GM18951 (cell line): ENCODE data around the gene VPS26A.
A peak's percentile ranks its signal among the peaks of the same experiment; 100 is the strongest.
"Not testable (repeated sequence)": the region's sequence is repeated elsewhere in the genome, so short reads cannot be mapped to it uniquely, and the experiment has no call there.

ENCODE experiments used
- POLR2A ChIP-seq: IDR thresholded peaks from 4 replicates; pipeline ENCODE4 v1.6.1; 2011; ENCODE audit warnings: mild to moderate bottlenecking; ENCODE audit not compliant: insufficient read length, insufficient read depth; ENCODE audit errors: extremely low read depth
- in situ Hi-C: fragments of 300-500 bp; cut with MboI; formaldehyde crosslinking; loops from one replicate; pipeline ENCODE4 v1.12.0; 2022; ENCODE audit warnings: low sequenced_read_pairs, mixed read lengths, inconsistent platforms; ENCODE audit not compliant: unreplicated experiment

Gene VPS26A

DNA sequence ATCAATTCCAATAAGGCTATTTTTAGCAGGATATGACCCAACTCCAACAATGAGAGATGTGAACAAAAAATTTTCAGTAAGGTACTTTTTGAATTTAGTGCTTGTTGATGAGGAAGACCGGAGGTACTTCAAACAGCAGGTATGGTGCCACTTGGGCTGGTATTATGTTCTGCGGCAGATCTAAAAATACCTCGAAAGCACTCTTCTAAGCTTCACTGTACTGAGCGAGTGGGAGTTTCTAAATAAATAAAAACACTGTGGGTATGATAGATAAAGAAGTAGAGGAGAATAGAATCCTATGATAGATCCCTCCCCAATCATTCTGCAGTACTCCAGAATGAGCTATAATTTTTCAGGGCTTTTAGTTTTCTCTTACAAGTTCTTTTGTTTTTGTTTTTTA lies 44.5 kb downstream of the VPS26A start:
- in situ Hi-C loops, result no loop called here
- no peak for TF ChIP-seq POLR2A

DNA sequence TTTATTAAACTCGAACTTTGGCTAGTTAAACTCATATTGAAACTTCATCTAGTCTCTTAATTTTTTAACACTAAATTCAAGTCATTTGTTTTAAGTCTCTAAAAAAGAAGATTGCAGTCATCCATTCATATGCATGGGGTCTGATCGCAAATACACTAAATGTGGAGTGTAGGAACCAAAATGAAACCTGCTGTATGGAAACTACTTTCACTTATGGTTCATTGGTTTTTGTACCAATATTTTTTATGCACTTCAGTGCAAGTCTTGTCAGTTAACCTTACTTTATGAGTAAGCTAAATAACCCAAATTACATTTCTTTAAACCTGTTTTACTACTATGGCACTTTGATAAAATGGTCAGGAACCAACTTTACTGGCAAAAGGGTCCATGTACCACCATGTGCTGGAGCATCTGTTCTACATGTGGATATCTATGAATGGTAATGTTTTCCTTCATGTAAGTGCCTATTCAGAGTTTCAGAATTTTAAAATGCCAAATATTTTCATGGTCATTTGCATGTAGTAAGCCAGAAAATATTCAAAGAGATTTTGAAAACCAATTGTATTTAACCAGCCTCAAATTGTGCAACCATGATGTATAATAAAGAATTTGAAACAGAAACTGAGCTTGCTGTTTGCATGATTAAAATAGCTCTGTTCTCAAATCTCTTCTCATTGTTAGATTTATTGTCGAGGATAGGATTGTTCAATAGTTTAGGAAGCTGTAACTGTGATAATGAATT lies 48.4 kb downstream of the VPS26A start:
- TF ChIP-seq POLR2A, result no peak
- in situ Hi-C loops, result no loop called here

DNA sequence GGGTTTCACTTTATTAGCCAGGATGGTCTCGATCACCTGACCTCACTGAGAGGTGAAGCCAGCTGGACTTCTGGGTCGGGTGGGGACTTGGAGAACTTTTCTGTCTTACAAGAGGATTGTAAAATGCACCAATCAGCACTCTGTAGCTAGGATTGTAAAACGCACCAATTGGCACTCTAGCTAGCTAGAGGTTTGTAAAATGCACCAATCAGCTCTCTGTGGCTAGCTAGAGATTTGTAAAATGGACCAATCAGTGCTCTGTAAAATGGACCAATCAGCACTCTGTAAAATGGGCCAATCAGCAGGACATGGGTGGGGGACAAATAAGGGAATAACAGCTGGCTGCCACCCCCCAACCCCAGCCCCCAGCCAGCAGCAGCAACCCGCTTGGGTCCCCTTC lies 51.3 kb downstream of the VPS26A start:
- in situ Hi-C loops, result not testable (repeated sequence)

DNA sequence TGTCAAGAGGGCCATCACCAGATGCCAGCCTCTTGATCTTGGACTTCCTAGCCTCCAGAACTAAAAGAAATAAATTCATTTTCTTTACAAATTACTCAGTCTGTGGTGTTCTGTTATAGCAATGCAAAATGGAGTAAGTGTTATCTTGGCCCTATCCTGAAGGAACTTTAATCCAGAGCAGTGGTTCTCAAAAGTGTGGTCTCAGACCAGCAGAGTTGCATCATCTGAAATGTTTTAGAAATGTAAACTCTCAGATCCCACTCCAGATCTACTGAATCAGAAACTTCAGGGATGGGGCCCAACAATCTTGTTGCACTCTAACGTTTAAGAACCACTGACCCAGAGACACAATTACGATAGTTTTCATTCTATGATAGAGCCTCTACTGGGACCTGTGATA lies 52.8 kb downstream of the VPS26A start:
- no peak for TF ChIP-seq POLR2A
- in situ Hi-C loops, result no loop called here

DNA sequence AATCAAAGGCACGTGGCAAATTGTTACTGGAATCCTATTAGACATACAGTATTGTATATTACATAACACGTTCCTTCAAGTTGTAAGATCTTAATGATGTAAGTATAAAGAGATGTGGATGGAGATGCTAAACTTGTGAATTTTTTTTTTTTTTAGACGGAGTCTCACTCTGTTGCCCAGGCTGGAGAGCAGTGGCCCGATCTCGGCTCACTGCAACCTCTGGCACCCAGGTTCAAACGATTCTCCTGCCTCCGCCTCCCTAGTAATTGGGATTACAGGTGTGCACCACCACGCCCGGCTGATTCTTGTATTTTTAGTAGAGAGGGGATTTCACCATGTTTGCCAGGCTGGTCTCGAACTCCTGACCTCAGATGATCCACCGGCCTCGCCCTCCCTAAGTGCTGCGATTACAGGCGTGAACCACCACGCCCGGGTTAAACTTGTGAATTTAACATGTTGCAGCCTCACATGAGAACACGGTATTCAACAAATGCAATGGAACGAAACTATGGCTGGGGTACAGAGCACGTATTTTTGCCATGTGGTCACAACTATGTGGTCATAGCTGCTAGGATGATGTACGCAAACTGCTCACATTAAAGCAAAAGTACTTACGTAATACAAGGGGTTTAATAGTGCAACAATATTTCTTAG lies 55.2 kb downstream of the VPS26A start:
- TF ChIP-seq POLR2A, result no peak
- in situ Hi-C loops, result no loop called here

DNA sequence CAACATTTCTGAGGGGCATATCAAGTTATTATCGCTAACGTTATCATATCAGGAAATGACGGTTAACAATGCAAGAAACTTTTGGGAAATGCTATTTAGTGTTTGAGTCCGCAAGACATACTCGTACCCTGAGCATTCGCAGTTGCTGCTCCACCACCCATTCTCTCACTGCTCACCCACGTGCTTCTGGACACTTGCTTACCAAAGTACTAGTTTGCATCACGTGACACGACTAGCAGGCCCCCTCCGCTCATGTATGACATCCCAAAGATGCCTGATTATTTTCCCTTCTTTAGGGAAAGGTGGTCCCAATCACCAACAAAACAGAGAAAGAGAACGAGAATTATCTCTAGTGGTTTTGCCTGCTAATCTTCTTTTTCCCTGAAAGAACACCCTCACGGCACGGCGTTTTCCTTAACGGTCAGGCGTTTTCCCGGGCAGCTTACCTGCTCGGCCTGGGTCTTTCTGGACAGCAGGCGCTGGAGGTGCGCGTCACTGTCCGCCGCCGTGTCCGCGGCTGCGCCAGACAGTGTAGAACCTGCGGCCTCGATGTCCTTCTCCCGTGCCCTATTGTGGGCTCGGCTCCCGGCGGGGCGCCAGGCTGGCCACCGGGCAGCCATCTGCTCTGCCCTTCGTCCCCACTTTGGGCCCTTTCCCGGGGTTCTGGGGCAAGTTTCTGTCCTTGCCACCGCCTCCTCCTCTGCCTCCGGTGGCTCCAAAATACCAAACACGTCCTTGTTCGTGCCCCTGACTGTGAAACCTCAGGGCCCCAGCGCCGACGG lies 56.0 kb downstream of the VPS26A start, which contains the start of gene SUPV3L1:
Gene SUPV3L1 (plus strand): TSS at position 492 of the 782 bp plus-strand sequence. CDS start 58 bp downstream, at position 550.
- peak; percentile 72 for TF ChIP-seq POLR2A
- in situ Hi-C loops, result no loop called here

DNA sequence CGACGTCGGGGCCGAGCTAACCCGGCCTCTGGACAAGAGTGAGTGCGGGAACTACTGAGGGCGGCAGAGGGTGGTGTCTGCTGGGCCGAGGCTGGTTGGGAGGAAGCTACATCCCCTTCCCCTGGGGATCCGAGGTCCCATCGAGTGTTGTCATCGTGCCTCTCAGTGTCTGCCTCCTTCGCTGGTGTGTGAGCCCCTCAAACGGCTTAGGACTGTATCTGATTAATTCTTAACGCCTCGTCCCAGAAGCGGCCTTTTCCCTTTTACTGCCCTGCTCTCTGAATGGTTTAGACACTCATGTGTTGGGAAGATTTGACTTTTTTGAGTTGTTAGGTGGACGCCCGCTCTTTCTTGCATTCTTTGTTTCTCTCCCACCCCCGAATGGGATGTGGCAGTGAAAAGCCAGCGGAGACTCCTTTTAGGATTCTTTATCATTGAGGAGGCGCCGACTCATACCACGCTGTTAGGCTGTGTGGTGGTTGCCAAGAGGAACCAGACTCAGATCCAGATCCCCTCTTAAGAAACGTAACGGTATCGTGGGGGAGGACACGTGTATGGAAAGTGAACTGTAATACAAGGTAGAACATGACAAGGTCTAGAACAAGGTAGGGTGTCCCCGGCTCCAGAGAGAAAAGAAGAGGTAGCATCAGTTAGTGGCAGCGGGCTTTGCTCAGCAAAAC lies 56.7 kb downstream of the VPS26A start:
- in situ Hi-C loops, result no loop called here
- no peak for TF ChIP-seq POLR2A

DNA sequence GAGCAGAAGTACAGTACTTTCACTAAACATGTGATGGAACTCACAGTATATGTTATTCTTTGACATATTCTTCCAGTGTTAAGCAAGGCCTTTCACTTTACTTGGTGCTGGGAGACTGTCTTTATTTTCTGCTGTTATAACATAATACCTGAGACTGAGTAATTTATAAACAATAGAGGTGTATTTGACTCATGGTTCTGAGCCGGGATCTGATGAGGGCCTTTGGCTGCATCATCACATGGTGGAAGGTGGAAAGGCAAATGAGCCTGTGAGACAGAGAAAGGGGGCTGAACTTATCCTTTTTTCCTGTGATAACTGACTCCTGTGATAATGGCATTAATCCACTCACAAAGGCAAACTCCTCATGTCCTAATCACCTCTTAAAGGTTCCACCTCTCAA lies 57.5 kb downstream of the VPS26A start:
- in situ Hi-C loops, result no loop called here
- TF ChIP-seq POLR2A, result no peak

DNA sequence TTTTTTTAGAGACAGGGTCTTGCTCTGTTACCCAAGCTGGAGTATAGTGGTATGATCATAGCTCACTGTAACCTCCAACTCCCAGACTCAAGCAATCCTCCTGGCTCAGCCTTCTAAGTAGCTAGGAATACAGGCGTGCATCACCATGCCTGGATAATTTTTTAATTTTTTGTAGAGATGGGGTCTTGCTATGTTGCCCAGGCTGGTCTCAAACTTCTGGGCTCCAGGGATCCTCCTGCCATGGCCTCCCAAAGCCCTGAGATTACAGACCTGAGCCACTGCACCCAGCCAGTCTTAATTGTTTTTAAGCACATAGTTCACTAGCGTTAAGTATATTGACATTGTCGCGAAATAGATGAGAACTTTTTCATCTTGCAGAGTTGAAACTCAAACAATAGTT lies 58.0 kb downstream of the VPS26A start:
- in situ Hi-C loops, result no loop called here
- no peak for TF ChIP-seq POLR2A

DNA sequence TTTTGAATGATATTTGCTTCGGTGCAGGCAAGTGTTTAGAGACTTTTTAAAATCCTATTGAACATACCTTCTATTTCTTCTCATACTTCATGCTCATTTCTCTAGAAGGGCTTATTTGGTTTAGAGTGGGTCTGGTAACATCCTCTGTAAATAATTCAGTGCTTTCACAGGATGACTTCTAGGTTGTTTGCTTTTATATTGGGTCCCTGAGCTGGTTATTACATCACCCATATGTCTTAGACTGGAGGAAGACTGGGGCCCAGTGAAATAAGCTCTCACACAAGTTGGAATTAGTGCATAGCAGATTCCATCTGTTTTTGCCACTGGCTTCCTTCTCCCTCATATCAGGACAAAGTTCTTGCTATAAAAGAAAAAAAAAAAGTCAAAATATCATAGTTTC lies 62.5 kb downstream of the VPS26A start:
- no peak for TF ChIP-seq POLR2A
- in situ Hi-C loops, result no loop called here

DNA sequence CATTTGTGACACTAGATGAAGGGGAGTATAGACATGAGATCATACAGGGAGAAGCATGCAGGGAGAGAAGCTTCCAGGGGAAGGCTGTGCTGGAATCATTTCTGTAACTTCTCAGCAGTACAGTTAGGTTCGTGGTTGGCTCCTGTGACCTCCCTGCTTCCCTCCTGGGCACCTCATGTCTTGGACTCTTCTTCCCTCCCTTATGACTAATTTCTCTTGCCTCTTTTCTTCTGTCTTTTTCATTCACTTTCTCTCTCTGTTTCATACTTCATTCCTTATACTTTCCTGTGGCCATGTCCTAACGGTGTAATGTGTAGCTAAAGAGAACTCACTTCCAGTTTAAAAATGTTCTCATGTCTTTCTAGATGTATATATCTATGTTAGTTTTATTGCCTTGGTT lies 77.1 kb downstream of the VPS26A start:
- in situ Hi-C loops, result loop anchor here (25.0 kb wide), 1 partner anchor 189 kb away; no protein-coding TSS in a partner anchor
- TF ChIP-seq POLR2A, result no peak

DNA sequence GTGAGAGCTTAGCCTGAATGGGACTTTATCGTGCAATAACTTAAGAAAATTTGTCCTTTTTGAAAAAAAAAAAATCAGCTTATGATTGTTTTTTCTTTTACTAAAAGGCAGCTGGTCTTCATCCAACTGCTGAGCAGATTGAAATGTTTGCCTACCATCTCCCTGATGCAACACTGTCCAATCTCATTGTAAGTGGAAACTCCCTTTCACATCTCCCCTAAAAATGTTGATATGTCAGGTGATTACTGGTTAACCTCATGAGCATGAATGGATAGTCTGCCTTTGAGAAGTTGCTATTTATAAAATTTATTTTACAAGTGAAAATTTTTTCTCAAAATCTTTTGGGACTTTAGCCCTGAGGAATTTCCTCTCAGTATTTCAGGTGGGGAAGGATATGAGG lies 78.4 kb downstream of the VPS26A start:
- TF ChIP-seq POLR2A, result no peak
- in situ Hi-C loops, result loop anchor here (25.0 kb wide), 1 partner anchor 190 kb away; no protein-coding TSS in a partner anchor

DNA sequence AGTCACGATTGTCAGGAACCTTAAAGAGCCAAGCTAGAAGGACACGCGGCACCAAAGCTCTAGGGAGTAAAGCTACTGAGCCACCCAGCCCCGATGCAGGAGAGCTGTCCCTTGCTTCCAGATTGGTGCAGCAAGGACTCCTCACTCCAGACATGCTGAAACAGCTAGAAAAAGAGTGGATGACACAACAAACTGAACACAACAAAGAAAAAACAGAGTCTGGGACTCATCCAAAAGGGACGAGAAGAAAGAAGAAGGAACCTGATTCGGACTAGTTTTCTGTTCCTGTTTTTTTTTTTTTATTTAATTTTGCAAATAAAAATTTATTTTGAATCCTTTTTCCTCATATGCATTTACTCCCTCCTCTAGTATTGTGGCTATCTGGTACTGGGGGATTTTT lies 84.8 kb downstream of the VPS26A start:
- in situ Hi-C loops, result loop anchor here (25.0 kb wide), 1 partner anchor 196 kb away; no protein-coding TSS in a partner anchor
- no peak for TF ChIP-seq POLR2A

DNA sequence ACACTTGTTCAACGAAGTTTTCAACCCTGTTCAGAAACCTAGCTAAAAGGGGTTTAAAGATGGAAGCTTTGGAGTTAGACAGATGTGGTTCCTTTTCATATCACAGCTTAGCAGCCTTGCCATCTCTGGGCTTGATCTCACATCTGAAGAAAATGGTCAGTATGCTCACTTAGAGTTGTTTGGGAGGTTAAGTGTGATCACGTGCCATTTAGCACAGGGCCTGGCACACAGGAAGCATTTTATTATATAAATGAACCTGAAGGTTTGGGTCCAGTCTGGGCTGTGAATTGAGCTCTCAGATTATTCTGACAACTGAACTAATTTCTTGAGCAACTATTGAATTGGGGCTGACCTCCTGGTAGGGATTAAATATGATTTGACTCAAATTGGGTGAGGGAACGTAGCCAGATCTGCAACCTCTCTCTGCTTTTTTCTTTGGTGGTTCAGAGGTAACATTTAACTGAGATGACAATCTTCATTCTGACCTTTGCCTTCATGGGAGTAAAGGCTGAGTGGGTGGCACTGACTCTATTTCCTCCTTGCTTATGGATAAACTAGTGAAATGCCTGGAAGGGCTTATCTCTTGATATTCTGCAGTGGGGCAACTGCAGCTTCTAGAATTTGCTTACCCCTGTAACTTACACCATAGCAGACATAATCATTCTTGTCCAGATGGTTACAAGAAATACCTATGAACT lies 86.0 kb downstream of the VPS26A start:
- in situ Hi-C loops, result loop anchor here (25.0 kb wide), 1 partner anchor 198 kb away; no protein-coding TSS in a partner anchor
- no peak for TF ChIP-seq POLR2A
